AG04450 (cell line): Measurements from ENCODE around the gene PIGQ. TPM values are rescaled to one million over a fixed set of nuclear protein-coding genes. Genes with fewer than 3 reads are reported as not detected.

Source experiments
- CTCF ChIA-PET: fragments of 300-600, 350-600 bp; formaldehyde crosslinking; extraction: SDS; loops from one replicate; lab custom pipeline; 2022; ENCODE audit warnings: antibody characterized with exemption, inconsistent platforms; lab: Charles Lee
- POLR2A ChIA-PET: fragments of 350-600 bp; formaldehyde crosslinking; extraction: SDS; loops from one replicate; lab custom pipeline; 2021; ENCODE audit warnings: antibody characterized with exemption, inconsistent platforms; lab: Yijun Ruan, JAX
- DNase-seq: peaks from one replicate; pipeline ENCODE4 v3.0.0-alpha.2; 2011; ENCODE audit warnings: low read depth, low spot score
- H3K27ac ChIP-seq: one replicate; pipeline ENCODE4 v1.5.1; 2012; ENCODE audit warnings: low read depth, low read length, control low read depth
- H3K27me3 ChIP-seq: one replicate; pipeline ENCODE4 v1.6.0; 2012; ENCODE audit warnings: low read length; ENCODE audit not compliant: control insufficient read depth, insufficient read depth
- H3K4me3 ChIP-seq: 2 replicates; pipeline ENCODE4 v1.5.1; 2011; ENCODE audit warnings: mild to moderate bottlenecking, low read depth, low read length, control low read depth
- H3K9me3 ChIP-seq: 2 replicates; pipeline ENCODE4 v1.5.1; 2012; ENCODE audit warnings: low read length; ENCODE audit not compliant: control insufficient read depth, insufficient read depth
- polyA plus RNA-seq: library from polyadenylated mRNA; depleted of rRNA; stranded (reverse); fragments of >200 nt; gene quantifications from 2 replicates; pipeline ENCODE4 v1.2.3, GENCODE V29; 2011
- TF ChIP-seq, protein P1 (sequence below): IDR thresholded peaks from 2 replicates; pipeline ENCODE4 v1.5.1; 2011; ENCODE audit warnings: low read depth, low read length, control low read depth, inconsistent platforms

The PIGQ gene
- polyA plus RNA-seq, 1 experiment: 12.1 TPM

DNA sequence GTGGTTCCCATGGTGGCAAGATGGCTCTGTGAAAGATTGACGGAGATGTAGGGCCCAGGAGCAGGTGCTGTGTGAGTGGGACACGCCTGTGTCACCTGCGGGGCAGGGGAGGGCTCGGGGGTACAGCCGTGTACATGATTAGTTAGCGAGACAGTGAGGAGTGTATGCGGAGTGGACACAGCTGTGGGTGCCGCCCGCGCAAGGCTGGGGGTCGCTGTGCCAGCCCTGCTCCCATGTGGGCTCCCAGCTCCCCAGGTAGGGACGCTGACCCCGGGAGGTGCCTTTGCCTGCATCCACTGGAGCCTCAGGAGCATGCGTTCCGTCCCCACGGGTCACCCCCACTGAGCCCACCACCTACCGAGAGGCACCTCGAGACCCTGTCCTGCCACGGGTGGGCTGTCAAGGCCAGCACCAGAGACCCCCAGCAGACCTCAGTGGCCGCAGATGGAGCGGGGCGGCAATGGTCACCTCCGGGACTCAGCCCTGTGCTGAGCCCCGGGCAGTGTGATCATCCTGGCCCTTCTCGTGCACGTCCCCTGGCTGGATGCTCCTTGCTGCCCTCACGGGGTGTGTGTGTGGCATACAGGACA lies 34.8 kb upstream of the PIGQ start:
- Histone ChIP-seq H3K27me3 (no peaks in the 10 kb centered on the region), H3K27ac (no peak overlapping the region), H3K4me3 (no peak overlapping the region), H3K9me3 (peaks cover 10% of the 10 kb centered on the region; the same call in 1 of the 2 replicates)
- POLR2A ChIA-PET: no interaction called here
- DNase-seq: no peak
- TF ChIP-seq, protein P1, sequence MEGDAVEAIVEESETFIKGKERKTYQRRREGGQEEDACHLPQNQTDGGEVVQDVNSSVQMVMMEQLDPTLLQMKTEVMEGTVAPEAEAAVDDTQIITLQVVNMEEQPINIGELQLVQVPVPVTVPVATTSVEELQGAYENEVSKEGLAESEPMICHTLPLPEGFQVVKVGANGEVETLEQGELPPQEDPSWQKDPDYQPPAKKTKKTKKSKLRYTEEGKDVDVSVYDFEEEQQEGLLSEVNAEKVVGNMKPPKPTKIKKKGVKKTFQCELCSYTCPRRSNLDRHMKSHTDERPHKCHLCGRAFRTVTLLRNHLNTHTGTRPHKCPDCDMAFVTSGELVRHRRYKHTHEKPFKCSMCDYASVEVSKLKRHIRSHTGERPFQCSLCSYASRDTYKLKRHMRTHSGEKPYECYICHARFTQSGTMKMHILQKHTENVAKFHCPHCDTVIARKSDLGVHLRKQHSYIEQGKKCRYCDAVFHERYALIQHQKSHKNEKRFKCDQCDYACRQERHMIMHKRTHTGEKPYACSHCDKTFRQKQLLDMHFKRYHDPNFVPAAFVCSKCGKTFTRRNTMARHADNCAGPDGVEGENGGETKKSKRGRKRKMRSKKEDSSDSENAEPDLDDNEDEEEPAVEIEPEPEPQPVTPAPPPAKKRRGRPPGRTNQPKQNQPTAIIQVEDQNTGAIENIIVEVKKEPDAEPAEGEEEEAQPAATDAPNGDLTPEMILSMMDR: no peak
- CTCF ChIA-PET: no interaction called here

DNA sequence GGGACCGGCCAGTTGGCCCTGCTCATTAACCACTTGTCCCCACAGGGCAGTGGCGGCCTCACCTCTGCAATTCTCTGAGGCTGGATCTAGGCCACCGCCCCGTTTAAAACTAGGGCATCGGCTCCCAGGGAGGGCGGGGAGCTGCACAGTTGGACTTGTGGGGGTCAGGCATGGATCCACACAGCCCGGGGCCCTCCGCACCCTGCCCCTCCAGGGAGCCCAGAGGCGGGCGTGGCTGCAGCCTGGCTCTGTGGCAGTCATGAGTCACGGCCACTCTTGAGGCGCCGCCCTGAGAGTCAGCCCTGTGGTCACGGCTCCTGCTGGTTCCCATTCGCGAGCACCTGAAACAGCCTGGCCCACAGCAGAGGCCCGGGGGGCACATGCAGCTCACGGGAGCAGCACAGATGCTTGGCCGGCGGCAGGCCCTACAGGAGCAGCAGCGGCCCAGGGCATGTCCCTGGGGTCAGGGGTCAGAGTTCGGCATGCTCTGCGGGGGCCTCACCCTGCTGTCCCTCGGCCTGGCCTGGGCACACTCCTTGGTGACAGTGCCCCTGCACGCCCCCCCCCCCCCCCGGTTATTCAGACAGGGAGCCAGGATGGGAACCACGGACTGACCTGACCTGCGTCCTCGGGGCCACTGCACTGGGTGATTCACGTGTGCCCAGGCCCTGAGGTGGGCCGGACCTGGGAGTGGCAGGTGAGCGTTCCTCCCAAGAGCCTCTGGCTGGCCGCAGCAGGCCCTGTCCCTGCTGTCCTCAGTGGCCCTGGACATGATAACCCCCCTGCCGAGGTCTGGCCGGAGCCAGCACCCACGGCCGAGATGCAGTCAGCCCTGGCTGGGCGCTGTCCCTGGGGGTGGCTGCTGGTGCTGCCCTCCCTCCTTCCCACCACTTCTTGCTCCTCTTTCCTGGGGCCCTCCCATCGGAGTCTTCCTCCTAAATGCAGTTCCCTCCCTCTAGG lies 34.0 kb upstream of the PIGQ start:
- TF ChIP-seq, protein P1: no peak
- no peak overlapping the region for H3K27ac ChIP-seq
- ChIA-PET POLR2A (interaction anchor here (0.7 kb wide), 1 partner anchor 10 kb away, joined by 4 read pairs; no protein-coding TSS in a partner anchor), CTCF (no interaction called here)
- H3K4me3 ChIP-seq: no peak overlapping the region
- no peaks in the 10 kb centered on the region for H3K27me3 ChIP-seq
- peaks cover 10% of the 10 kb centered on the region; the same call in 1 of the 2 replicates for H3K9me3 ChIP-seq
- DNase-seq: no peak

DNA sequence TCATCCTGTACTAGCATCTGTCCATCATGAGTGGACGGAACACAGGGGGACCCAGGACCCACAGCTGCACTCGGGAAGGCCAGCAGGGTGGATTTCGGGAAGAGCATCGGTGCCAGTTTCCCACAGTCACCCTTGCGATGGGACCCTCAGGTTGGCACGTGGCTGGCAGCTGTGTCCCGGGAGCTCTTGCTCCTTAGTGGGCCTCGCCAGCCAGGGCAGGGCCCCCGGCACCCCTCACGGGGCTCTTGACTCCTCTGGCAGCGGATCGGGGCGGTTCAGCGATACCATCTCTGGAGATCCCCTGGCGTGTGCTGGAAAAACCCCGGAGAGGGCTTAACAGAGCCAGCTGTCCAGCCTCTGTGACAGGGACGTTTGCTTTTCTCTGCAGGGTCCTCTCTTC lies 33.0 kb upstream of the PIGQ start:
- ChIA-PET CTCF (no interaction called here), POLR2A (interaction anchor here (0.6 to 0.7 kb wide), 2 partner anchors 10 to 45 kb away, joined by 3 to 5 read pairs; partner anchors contain the start of gene CAPN15)
- H3K27me3 ChIP-seq: no peaks in the 10 kb centered on the region
- peaks cover 10% of the 10 kb centered on the region; the same call in 1 of the 2 replicates for H3K9me3 ChIP-seq
- no peak overlapping the region for H3K4me3 ChIP-seq
- TF ChIP-seq, protein P1: no peak
- no peak overlapping the region for H3K27ac ChIP-seq
- no peak for DNase-seq

DNA sequence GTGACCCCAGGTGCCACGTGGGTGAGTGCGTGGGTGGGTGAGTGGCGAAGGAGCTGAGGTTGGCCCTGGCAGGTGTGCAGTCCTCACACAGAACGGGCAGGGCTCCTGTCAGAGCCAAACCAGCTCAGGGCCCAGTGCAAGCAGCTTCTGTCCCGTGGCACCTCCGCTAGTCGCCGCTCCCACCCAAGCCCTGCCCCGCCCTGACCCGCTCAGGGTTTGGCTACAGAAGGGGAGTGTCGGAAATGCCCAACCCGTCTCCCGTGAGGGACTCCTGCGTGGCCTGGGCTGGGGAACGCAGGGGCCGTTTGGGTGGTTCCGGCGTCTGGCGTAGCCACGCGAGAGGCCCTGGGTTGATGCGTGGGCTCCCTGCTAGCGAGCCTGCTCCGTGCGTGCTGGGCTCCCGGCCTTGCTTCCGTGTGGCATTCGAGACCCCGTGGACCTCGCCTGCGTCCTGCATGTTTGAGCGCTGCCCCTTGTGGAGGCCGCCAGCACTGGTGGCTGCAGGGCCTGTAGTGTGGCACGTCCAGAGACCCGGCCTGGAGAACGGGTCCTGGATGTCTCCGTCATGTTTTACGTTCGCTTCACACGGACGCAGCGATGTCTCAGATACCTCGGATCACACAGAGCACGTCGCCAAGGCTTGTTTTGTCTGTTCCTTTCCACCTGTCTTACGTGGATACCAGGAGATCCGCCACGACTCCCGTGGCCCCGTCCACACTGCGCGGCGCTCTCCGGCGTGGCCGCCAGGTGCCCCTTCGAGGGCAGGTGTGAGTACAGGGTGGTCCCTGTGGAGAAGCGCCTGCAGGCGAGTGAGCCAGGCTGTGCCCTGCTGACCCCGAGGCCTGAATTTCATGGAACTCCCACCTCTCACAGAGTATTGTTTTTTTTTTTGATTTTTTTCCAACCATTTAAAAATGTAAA lies 32.1 kb upstream of the PIGQ start:
- H3K4me3 ChIP-seq: no peak overlapping the region
- H3K9me3 ChIP-seq: peaks cover 10% of the 10 kb centered on the region; the same call in 1 of the 2 replicates
- no peak for DNase-seq
- H3K27ac ChIP-seq: no peak overlapping the region
- no peaks in the 10 kb centered on the region for H3K27me3 ChIP-seq
- TF ChIP-seq, protein P1: no peak
- ChIA-PET CTCF (no interaction called here), POLR2A (interaction anchor here (0.7 to 1.1 kb wide), 2 partner anchors 11 to 112 kb away, joined by 3 to 6 read pairs; partner anchors contain the start of genes CAPN15 and WDR90)
